ENCODE measurements around the gene CD151.

DNA sequence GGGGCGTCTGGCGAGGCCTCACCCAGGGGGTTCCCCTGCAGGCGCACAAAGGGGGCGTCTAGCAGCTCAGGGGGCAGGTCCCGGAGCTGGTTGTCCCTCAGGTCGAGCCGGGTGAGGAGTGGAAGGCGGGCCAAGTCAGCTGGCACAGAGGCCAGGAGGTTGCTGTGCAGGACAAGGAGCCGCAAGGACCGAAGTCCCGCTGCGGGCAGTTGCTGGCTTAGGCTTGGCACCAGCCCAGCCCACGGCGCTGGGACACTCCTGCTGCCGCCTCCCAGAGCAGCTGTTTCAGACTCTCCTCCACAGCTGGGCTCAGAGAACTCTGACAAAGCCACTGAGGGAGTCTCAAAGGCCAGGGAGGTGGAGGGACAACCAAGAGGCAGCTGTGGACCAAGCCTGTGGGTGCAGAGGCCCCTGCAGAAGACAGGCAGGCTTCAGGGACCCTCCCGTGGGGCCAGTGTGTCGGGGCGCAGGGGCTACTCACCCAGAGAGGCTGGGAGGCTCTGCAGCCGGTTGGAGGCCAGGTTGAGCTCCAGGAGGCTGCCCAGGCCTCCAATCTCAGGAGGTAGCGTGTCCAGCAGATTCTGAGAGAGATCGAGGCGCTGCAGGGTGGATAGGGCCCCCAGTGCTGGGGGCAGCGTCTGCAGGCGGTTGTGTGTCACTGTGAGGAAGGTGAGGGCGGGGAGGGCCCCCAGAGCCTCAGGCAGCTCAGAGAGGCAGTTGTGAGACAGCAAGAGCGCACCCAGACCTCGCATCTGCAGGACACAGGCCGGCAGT, 29.9 kb upstream of the CD151 start:
- TF ChIP-seq, protein P1, sequence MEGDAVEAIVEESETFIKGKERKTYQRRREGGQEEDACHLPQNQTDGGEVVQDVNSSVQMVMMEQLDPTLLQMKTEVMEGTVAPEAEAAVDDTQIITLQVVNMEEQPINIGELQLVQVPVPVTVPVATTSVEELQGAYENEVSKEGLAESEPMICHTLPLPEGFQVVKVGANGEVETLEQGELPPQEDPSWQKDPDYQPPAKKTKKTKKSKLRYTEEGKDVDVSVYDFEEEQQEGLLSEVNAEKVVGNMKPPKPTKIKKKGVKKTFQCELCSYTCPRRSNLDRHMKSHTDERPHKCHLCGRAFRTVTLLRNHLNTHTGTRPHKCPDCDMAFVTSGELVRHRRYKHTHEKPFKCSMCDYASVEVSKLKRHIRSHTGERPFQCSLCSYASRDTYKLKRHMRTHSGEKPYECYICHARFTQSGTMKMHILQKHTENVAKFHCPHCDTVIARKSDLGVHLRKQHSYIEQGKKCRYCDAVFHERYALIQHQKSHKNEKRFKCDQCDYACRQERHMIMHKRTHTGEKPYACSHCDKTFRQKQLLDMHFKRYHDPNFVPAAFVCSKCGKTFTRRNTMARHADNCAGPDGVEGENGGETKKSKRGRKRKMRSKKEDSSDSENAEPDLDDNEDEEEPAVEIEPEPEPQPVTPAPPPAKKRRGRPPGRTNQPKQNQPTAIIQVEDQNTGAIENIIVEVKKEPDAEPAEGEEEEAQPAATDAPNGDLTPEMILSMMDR (conservative IDR thresholded peaks at IDR 0.05) = no peak
- no peak for TF ChIP-seq ZFX (IDR thresholded peaks at IDR 0.05)
